HG03060 (cell line): Measurements from ENCODE around the gene VIM.

Source experiments
- ATAC-seq: cut with Tn5 transposase; IDR thresholded peaks from one replicate; pipeline ENCODE4 v1.9.1; 2021; ENCODE audit warnings: low read depth, moderate number of reproducible peaks; ENCODE audit not compliant: unreplicated experiment

The VIM gene

DNA sequence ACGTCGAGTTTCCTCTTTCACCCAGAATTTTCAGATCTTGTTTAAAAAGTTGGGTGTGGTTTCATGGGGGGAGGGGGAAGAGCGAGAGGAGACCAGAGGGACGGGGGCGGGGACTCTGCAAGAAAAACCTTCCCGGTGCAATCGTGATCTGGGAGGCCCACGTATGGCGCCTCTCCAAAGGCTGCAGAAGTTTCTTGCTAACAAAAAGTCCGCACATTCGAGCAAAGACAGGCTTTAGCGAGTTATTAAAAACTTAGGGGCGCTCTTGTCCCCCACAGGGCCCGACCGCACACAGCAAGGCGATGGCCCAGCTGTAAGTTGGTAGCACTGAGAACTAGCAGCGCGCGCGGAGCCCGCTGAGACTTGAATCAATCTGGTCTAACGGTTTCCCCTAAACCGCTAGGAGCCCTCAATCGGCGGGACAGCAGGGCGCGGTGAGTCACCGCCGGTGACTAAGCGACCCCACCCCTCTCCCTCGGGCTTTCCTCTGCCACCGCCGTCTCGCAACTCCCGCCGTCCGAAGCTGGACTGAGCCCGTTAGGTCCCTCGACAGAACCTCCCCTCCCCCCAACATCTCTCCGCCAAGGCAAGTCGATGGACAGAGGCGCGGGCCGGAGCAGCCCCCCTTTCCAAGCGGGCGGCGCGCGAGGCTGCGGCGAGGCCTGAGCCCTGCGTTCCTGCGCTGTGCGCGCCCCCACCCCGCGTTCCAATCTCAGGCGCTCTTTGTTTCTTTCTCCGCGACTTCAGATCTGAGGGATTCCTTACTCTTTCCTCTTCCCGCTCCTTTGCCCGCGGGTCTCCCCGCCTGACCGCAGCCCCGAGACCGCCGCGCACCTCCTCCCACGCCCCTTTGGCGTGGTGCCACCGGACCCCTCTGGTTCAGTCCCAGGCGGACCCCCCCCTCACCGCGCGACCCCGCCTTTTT is at the start of gene VIM:
Gene VIM, plus strand, starts transcription at position 151 of the 925 bp plus-strand sequence. CDS start 1,182 bp downstream, outside the sequence.
- peak; percentile 30 for ATAC-seq

DNA sequence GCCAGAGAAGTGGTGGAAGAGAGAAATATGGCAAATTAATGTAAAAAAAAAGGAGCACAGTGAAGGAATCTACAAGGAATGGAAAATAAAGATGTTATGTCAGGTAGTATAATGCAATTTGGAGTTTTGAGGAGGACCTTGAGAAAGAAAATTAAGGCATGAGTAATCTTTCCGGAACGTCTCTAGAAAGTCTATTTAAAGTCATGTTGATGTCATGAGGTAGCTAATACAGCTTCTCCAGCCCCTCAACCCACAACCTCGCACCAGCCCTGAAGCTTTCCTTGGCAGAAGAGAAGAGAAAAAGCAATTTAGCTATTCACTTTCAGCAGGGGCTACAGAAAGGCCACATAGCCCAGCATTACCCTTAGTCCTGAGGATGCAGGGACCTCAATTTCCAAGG is 49.0 kb upstream of the VIM start:
- ATAC-seq, result no peak

DNA sequence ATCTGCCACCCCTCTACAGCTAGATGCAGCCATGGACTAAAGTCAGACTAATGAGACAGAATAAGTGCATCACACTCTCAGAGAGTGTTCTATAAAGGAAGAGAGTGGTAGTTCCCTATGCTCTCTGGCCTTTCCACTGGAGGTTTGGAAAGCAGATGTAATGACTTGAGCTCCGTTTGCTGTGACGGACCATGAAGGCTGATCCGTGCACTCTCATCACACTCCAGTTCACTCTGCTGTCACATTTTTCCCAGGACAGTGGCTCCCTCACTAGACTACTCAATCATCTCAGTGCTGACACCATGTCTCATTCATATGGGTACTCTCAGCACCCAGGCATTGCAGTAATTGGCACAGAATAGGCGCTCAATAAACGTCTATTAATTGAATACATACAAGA is 46.9 kb upstream of the VIM start:
- ATAC-seq, result no peak

DNA sequence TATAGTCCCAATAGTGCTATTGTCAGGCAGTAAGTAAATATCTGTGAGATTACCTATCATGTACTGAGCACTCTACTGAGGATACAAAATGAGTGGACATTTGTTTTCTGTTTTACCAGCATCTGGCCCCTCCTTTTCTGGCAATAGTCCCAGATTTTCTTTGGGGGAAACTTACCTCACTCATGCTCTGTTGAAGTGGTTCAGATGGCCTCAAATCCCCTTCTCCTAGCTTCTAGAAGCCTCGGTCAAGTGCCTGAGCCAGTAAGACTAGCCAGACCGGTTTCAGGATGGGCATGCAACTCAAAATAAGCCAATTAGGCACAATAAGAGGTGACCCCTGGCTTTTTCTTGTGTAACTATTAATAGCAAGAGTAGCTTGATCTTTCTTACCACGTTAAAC is 46.3 kb upstream of the VIM start:
- no peak for ATAC-seq

DNA sequence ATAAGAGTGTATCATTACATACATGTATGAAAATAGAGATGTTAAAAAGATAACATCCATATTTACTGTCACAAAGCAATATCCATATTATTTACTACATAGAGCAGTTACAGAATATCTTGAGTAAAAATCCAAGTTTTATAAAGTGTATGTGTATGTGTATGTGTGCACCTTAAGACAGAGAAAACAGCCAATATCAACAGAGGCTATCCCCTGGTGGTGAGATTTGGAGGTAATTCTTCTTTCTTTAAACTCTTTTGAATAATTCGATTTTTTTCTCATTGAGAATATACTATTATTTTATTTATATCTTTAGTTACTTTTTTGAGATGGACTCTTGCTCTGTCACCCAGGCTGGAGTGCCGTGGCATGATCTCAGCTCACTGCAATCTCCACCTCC is 44.9 kb upstream of the VIM start:
- ATAC-seq, result no peak

DNA sequence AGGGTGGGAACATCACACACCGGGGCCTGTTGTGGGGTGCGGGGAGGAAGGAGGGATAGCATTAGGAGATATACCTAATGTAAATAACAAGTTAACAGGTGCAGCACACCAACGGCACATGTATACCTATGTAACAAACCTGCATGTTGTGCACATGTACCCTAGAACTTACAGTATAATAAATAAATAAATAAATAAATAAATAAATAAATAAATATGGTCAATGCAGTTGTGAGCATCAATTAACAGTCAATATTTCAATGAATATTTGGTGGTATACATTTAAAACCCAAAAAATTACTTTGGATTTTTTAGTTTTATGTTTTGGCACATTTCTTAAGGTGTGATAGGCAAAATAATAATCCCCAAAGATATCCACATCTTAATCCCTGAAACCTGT is 42.2 kb upstream of the VIM start:
- no peak for ATAC-seq

DNA sequence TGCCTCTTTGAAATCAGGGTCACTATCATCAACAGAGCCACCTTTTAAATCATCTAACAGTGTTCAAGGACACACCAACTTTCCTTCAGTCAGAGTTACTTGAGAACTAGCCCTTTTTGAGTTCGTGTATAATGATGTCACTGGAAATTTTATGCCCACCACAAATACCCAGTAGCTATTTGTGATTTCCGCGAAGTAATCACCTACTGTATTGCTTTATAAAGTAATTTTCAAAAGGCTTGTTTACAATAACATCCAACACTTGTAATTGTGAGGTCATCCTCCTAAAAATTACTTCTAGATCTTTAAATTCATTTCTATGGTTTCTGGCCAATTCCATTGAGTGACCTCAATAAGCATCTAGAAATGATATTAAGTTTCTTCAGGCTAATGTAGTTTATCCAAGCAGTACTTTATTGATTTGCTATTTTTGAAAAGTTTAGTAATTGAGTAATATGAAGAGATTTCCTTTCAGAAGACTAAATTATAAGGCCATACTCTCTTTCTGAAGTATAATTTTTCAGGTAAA is 39.3 kb upstream of the VIM start:
- ATAC-seq, result no peak

DNA sequence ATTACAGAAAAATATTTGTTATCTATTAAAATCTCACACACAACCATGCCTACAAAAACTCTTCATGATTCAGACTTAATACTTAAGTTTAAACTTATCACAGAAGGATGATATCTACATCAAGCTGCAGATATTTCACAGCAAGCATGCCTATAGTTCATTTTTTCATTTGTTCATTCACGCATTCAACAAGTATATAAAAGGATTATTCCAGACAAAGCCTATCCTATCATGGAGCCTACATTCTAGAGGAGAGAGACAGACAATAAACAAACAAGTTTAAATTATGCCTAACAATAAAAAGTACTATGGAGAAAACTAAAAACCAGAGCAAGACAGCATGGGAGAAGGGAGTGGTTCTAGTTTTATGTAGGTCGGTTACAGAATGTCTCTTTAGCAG is 37.4 kb upstream of the VIM start:
- ATAC-seq, result no peak

DNA sequence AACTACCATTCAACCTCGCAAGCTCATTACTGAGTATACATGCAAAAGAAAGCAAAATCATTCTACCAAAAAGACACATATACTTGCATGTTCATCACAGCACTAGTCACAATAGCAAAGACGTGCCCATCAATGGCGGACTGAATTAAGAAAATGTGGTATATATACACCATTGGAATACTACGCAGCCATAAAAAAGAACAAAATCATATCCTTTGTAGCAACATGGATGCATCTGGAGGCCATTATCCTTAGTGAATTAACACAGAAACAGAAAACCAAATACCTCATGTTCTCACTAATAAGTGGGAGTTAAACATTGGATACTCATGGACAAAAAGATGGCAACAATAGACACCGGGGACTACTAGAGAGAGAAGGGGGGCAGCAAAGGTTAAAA is 33.0 kb upstream of the VIM start:
- no peak for ATAC-seq

DNA sequence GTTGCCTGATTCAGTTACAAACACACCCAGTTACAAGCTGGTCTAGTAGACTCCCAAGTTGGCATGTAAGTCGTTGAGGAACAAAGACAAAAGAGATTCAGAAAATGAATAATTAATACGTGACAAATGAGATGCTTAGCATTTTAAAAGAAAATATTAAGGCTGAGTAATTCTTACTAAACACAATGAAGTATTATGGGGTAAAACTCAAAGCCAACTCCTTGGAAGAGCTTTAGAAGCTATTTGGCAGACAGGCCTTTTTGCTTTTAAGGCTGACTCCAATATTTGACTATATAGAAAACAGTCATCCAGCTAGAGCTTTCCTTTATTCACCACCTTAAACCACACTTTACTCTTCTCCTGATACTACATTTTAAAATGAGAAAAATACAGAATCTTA is 32.0 kb upstream of the VIM start:
- ATAC-seq, result no peak

DNA sequence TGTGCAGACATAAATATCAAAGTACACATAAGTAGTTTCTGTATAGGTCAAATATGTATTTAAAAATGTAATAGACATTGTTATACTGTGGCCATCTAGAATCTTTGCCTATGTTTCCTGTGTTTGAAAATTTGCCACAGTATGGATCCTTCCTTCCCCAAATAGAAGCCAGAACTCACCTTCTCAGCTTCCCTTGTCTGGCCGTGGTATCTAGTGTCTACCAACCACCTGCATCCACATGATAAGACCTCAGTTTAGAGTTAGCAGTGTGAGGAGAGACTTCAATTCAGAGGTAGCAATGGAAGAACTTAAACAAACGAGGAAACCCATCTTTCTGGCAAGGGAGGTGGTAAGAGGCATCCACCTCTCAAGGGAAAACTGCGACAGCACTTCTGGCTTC is 31.5 kb upstream of the VIM start:
- no peak for ATAC-seq

DNA sequence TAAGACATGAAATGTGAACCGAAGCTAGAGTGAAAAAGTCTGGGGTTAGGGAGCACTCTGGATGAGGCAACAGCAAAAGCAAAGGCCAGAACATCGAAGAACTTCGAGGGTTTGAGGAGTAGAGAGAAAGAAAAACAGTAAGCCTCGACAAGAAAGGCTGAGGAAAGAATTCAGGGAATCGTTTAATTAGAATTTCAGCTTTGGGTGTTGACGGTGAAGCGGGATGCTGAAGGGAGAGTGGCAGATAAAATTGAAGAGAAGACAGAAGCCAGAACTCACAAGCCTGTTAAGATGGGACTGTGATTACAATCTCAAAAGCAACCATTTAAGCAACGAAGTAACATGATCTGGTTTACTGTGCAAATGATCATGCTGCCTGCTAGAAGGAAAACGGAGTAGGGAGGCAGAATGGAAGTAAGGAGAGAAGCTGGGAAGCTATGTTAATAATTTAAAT is 28.7 kb upstream of the VIM start:
- no peak for ATAC-seq

DNA sequence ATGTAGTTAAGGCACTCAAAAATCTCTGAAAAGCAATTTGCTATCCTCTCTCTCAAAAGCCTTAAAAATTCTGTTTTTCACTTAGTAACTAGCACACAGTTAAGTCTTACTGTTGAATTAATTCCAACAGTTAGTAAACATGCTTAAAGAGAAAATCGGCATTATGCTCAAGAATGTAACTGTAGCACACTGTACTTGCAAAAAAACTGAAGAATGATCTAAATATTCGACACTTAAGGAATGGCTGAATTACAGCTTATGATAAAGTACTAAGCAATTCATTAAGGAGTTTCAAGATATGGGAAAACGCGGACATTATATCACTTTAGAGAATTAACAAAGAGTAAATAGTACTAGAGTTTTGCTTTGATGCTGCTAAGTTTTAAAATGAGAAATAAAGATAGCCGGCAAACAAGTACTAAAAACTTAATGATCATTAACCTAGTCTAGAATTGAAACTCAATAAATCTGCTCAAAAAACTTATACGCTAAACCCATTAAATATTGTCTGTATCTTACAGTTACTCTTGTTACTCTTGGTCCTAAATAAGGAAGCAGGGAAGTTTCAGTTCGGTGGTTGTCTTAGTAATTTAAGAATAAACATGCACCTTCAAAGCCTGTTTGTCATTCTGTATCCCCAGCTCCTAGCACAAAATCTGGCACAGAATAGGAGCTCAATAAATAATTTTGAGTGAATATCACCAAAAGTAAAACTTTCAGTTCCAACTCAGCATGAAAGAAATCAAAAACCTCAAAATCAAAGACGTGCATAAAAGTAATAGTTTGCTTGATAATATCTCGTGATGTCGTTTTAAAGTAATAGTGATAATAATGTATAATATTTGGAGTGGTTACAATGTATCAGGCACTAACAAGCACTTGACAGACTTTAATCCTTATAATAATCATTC is 27.8 kb upstream of the VIM start:
- peak; percentile 8 for ATAC-seq

DNA sequence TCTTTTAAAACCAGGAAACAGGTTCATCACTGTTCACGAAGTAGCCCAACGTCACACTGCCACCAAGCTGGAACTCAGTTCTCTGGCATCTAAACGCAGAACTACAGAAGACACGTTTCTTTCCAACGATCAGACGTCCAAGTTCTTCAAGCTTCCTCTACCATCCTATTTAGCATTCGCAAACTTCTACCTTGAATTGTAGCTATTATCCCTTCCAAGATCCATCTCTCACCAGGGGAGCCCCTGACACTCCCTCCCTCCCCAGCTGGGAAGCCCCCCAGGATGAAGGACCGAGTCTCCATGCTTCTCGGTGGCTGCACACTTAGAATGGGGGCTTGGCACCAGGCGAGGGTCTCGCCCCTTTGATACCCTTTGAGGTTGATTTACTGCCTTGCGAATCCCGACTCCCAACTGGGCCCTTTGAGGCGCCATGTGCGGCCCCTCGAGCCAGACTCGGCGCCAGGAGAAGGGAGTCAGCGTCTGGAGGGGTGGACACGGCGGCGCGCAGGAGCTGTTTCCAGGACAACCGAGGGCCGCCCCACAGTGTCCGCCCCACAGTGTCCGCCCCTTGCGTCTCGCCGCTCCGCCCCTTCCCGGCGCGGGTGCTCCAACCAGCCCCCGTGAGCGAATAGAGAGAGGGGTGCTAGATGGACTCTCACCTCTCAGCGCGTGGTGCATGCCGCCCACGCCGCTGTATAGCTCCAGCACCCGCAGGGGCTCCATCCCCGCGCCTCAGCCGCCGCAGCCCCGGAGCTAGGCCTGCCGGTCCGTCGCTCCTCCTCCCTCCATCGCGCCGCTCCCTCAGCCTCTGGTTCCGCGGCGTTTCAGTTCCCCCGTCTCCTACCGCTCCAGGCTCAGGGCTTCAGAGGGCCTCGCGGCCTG is 26.9 kb upstream of the VIM start, which contains the start of gene TRDMT1:
Gene TRDMT1, minus strand, starts transcription at position 761 of the 882 bp plus-strand sequence. Its CDS starts 38 bp downstream, at position 723.
- peak; percentile 63 for ATAC-seq

DNA sequence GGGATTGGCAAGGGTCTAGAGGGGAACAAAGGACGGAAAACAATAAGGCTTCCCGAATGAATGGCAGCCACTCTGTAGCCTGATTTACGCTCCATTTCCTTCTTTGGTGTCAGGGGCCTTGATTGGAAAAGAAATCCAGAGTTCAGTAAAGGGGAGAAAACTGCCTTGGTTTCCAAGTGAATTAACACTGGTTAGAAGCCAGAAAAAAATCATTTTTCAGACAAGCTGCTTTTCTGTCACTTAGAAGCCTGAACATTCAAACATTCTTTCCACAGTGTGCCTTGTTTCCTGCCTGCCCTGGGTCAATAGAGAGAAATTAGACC is 26.3 kb upstream of the VIM start:
- no peak for ATAC-seq

DNA sequence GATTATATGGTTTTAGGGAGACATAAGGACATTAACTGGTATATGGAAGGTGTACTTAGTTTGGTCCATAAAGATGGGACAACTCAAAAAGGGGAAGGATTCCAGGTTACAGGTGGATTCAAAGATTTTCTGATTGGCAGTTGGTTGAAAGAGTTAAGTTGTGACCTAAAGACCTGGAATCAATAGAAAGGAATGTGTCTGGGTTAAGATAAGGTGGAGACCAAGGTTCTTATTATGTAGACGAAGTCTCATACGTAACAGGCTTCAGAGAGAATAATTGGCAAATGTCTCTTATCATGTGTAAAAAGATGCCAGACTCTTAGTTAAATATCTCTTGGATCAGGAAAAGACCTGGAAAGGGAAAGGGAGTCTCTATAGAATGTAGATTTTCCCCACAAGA is 25.5 kb upstream of the VIM start:
- no peak for ATAC-seq

DNA sequence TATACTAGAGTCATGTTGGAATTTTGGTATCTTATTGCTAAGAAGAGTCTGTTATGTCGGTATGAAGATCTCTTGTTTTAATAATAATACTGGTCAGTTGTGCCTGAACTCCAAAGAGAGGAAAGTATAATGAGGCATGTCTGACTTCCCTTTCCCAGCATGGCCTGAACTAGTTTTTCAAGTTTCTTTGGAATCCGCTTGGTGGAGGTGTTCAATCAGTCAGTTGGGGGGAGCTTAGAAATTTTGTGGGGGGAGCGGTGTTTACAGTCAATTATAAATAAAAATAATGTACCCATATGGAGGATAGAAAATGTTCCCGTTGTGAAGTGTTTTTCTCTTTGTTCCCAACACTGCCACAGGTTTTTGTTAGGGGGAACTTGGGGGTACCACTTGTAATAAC is 25.0 kb upstream of the VIM start:
- no peak for ATAC-seq

DNA sequence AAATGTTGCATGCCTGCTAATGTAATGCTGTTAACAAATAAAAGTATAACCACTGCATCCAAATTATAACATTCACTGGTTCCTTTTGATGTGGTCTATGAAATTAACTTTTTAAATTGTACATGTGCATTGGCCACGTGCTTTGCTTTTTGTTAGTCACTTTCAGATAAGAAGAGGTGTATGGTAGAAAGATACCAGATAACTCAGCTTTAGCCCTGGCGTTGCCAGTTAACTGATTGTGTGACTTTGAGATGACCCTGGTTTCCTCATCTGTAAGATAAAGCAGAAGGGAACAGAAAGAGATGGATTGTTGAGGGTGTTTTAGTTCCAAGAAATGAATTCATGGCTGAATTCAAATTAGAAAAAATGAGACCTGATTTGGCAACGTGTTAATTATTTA is 24.6 kb upstream of the VIM start:
- no peak for ATAC-seq

DNA sequence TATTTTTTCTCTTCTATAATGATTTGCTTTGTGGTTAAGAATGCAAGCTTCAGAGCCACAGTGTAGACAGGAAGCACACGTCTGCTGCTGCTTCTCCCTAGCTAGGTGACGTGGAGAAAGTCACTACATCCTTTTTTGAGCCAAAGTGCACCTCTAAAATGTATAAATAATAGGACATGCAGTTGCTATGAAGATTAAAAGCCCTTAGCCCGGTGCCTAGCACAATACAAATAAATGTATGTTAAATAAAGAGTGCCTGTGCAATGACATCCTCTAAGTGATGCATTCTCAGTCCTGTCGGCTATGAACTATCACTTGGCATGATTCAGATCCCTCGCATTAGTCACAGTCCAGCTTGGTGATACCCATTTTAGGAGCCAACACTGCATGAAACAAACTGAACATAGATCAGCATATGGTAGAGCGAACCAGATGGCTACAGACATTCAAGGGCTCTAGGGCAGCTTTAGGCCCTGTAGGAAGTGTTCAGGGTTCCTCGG is 21.8 kb upstream of the VIM start:
- peak; percentile 61 for ATAC-seq

DNA sequence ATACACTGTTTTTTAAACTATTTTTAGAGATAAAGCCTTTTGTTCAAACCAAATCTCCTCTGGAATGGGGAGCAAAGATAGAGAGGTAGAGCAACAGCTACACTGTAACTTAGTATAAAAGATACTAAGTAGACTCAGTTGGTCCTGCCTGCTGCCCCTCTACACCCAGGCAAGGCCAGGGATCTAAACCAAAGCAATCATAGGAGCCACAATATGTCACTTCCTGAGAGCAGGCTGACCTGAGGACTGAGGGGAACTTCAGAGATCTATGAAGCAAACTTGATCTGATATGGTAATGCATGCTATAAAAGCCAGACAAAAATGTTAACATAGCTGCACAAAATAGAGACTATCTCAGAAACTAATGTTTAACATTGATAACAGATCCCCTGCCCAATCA is 19.6 kb upstream of the VIM start:
- ATAC-seq, result no peak
